Pancreas (tissue), 10 donors: Measurements from ENCODE around the gene THSD4. TPM values are rescaled to one million over a fixed set of nuclear protein-coding genes. Genes with fewer than 3 reads are reported as not detected.

Experiments
- ATAC-seq, 4 donors: fragments of 200-7000 bp; cut with Tn5 transposase; one replicate each; pipeline versions ENCODE4 v1.8.0 to v1.9.1; 2020; ENCODE audit warnings: mild to moderate bottlenecking in 4 of 4, moderate library complexity in 4 of 4
- DNase-seq, 6 donors: peaks; one replicate each; pipeline ENCODE4 v3.0.0-alpha.2; 2020
- FAIRE-seq: peaks from 2 replicates; lab custom pipeline; 2012; peaks lifted over from hg19 to GRCh38; lab: Jason Lieb, UNC
- H3K27ac ChIP-seq, 4 donors: fragments of 200-600 bp; sonication (generic); 1 replicate in 3 of 4; 2 replicates in 1 of 4; pipeline versions ENCODE4 v1.5.0 to v1.8.0; 2020
- H3K27me3 ChIP-seq, 4 donors: fragments of 200-600 bp; one replicate each; pipeline ENCODE4 v1.8.0; 2021
- H3K36me3 ChIP-seq, 3 donors: fragments of 200-600 bp; sonication (generic) in 1 of 3; one replicate each; pipeline versions ENCODE4 v1.5.0 to v1.8.0; 2020 to 2021
- H3K4me1 ChIP-seq, 3 donors: fragments of 200-600 bp; one replicate each; pipeline ENCODE4 v1.8.0; 2021
- H3K4me3 ChIP-seq, 4 donors: fragments of 200-600 bp; sonication (generic) in 2 of 4; one replicate each; pipeline versions ENCODE4 v1.5.0 to v1.8.0; 2020 to 2021
- H3K9me3 ChIP-seq, 4 donors: fragments of 200-600 bp; one replicate each; pipeline ENCODE4 v1.8.0; 2021
- WGBS, 2 donors: extraction: QIAGEN DNeasy Blood & Tissue Kit; methylation state at CpG; one replicate each; pipeline ENCODE4 v1.1.7; 2013; 5-methylcytosine and 5-hydroxymethylcytosine counted together
- intact Hi-C, 3 donors: fragments of 100-400 bp; cut with DNase I; formaldehyde crosslinking; loops; one replicate each; pipeline versions ENCODE4 v1.11.1 to v1.14.2; 2022
- polyA plus RNA-seq, 2 donors: library from polyadenylated mRNA; stranded (reverse); fragments of 200-250 nt; gene quantifications; one replicate each; pipeline ENCODE4 v1.2.3, GENCODE V29; 2013
- total RNA-seq, 6 donors: library from RNA; stranded (reverse); fragmentation: NEBNext Ultra II Directional in 4 of 6; extraction: Animal tissue kit (Norgen Biotek cat#: 25700) in 4 of 6; gene quantifications; one replicate each; pipeline versions ENCODE4 v1.2.1 to v1.2.4, GENCODE V29; 2021 to 2023
- TF ChIP-seq, protein P1 (sequence below), 4 donors: fragments of 200-600 bp; sonication (generic) in 3 of 4; IDR thresholded peaks; one replicate each; pipeline versions ENCODE4 v1.5.0 to v1.8.0; 2021; ENCODE audit warnings: antibody characterized with exemption in 4 of 4
- donor health status: healthy with polysubstance abuse.
- donor health status: DM: no; HTN: no; CAD: no; lungs with moderate emphysema.
- donor health status: DM: no; HTN: no; CAD: no.
- donor health status: control.
- donor health status: control.
- donor health status: Bipolar disorder and iron deficiency.
- donor health status: DM: yes; HTN: yes; CAD: no.
- donor health status: DM: no; HTN: no; CAD: no.
- donor health status: DM: no; HTN: no; CAD: no.
- donor health status: DM: yes; HTN: yes; CAD: no.

The THSD4 gene
- total and polyA plus RNA-seq, 8 donors = 6.0 to 17.8 (median 13.3) TPM

DNA sequence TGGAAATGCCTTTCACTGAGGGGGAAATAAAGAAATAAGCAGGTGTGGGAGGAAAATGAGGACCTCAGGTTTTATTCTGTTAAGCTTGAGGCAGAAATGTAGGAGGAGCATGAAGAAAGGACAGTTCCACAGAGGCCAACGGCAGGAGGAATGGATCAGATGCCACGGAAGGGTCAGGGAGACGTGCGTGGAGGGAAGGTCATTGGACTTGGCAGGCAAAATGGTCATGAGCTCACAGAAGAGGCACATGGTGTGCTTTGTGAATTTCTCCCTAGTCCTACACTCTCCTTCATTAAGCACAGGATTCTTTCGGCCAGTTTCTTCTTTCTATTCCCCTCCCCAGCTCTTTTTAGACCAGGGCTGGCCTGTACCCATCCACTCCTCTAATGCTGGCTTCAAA, 32.5 kb upstream of the THSD4 start:
- no peaks in the 10 kb centered on the region for H3K4me1 ChIP-seq
- H3K27me3 ChIP-seq = no peaks in the 10 kb centered on the region
- FAIRE-seq = no peak
- no peak for DNase-seq
- intact Hi-C loops = no loop called here
- TF ChIP-seq, protein P1, sequence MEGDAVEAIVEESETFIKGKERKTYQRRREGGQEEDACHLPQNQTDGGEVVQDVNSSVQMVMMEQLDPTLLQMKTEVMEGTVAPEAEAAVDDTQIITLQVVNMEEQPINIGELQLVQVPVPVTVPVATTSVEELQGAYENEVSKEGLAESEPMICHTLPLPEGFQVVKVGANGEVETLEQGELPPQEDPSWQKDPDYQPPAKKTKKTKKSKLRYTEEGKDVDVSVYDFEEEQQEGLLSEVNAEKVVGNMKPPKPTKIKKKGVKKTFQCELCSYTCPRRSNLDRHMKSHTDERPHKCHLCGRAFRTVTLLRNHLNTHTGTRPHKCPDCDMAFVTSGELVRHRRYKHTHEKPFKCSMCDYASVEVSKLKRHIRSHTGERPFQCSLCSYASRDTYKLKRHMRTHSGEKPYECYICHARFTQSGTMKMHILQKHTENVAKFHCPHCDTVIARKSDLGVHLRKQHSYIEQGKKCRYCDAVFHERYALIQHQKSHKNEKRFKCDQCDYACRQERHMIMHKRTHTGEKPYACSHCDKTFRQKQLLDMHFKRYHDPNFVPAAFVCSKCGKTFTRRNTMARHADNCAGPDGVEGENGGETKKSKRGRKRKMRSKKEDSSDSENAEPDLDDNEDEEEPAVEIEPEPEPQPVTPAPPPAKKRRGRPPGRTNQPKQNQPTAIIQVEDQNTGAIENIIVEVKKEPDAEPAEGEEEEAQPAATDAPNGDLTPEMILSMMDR (IDR thresholded peaks at IDR 0.05) = no peak
- no peak overlapping the region for H3K4me3 ChIP-seq
- H3K36me3 ChIP-seq = no peaks in the 10 kb centered on the region
- H3K27ac ChIP-seq = no peak overlapping the region
- H3K9me3 ChIP-seq = no peaks in the 10 kb centered on the region
- WGBS, 2 donors = 63 to 78% methylated on average over 5 of the region's 5 CpGs
- no peak for ATAC-seq

DNA sequence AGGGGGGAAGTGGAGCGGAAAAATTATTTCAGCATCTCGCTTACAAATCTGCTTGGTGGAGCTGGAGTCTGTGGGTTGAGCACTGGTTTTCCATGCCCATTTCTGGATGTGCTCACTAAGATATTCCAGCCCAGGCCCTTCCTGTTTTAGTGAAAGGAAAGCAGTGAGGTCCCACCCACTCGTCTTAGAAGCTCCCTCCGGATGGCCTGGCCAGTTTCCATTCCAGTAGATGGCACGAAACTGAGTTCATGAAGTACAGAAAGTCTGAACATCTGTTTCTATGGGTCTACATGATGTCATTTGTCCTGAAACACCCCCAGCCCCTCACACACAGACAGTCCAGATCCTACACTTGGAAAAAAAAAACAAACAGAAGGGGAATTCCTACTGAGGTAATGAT, 31.9 kb upstream of the THSD4 start:
- Histone ChIP-seq H3K36me3 (no peaks in the 10 kb centered on the region), H3K9me3 (no peaks in the 10 kb centered on the region), H3K4me1 (no peaks in the 10 kb centered on the region), H3K27ac (no peak overlapping the region), H3K27me3 (no peaks in the 10 kb centered on the region), H3K4me3 (no peak overlapping the region)
- intact Hi-C loops = no loop called here
- TF ChIP-seq, protein P1 (IDR thresholded peaks at IDR 0.05) = no peak
- DNase-seq (no peak), ATAC-seq (no peak), FAIRE-seq (no peak)
- WGBS, 2 donors = 68 to 76% methylated on average over 5 of the region's 5 CpGs

DNA sequence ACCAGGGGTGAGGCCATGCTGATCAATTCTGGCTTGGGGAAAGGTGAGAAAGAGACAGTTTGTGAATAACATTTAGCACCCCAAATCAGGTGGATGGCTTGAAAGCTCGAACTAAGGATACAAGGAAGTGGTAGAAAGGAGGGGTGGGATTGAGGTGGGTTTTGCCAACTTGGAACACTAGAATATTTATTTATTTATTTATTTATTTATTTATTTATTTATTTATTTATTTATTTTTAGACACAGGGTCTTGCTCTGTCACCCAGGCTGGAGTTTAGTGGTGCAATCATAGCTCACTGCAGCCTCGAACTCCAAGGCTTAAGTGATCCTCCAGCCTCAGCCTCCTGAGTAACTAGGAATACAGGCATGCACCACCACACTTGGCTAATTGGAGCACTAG, 31.0 kb upstream of the THSD4 start:
- no peak overlapping the region for H3K27ac ChIP-seq

DNA sequence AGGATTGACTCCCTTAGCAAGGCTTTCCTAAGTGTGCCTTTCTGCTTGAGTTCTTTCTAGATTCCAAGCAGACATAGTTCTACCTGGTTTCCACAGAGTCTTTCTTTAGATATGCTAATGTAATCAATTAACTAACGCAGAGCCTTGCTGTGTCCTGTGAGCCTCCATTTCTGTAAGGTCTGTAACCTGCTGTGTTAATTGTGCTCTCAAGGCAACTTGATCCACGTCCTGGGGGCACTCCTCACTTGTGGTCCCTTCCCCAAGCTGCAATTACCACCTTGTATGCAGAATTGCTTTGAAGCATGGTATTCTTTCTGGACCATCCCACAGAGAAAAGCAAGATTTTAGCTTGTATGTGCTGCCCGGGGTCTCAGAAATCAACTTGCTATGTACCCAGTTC, 29.5 kb upstream of the THSD4 start:
- intact Hi-C loops = no loop called here
- ATAC-seq (no peak), FAIRE-seq (no peak), DNase-seq (no peak)
- Histone ChIP-seq H3K4me3 (no peak overlapping the region), H3K36me3 (no peaks in the 10 kb centered on the region), H3K27me3 (no peaks in the 10 kb centered on the region), H3K27ac (no peak overlapping the region), H3K9me3 (no peaks in the 10 kb centered on the region), H3K4me1 (no peaks in the 10 kb centered on the region)
- 48 to 54% methylated on average over 3 of the region's 3 CpGs for WGBS, 2 donors
- TF ChIP-seq, protein P1 (IDR thresholded peaks at IDR 0.05) = no peak

More for the DNA sequence above, 31.0 kb upstream of the THSD4 start:
- 77 to 86% methylated on average over 2 of the region's 2 CpGs for WGBS, 2 donors
- intact Hi-C loops = no loop called here
- Histone ChIP-seq H3K4me1 (no peaks in the 10 kb centered on the region), H3K36me3 (no peaks in the 10 kb centered on the region), H3K9me3 (no peaks in the 10 kb centered on the region), H3K4me3 (no peak overlapping the region), H3K27me3 (no peaks in the 10 kb centered on the region)
- DNase-seq = no peak
- no peak for ATAC-seq
- no peak for FAIRE-seq
- TF ChIP-seq, protein P1 (IDR thresholded peaks at IDR 0.05) = no peak

DNA sequence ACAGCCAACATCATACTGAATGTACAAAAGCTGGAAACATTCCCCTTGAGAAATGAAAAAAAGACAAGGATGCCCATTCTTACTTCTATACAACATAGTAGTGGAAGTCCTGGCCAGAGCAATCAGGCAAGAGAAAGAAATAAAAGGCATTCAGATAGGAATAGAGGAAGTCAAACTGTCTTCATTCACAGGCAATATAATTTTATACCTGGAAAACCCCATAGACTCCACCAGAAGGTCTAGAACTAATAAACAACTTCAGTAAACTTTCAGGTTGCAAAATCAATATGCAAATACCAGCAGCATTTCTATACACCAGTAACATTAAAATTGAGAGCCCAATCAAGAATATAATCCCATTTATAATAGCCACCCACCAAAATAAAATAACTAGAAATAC, 27.1 kb upstream of the THSD4 start:
- Histone ChIP-seq H3K27me3 (no peaks in the 10 kb centered on the region), H3K9me3 (no peaks in the 10 kb centered on the region), H3K36me3 (no peaks in the 10 kb centered on the region), H3K4me1 (no peaks in the 10 kb centered on the region), H3K27ac (no peak overlapping the region), H3K4me3 (no peak overlapping the region)
- FAIRE-seq (no peak), DNase-seq (no peak), ATAC-seq (no peak)
- TF ChIP-seq, protein P1 (IDR thresholded peaks at IDR 0.05) = no peak
- intact Hi-C loops = no loop called here
